PFSK-1 (cell line): ENCODE data around the gene WNT7B.

Experiments
- FOXP2 ChIP-seq: optimal IDR thresholded peaks from 2 replicates; pipeline ENCODE3; 2011; ENCODE audit warnings: borderline replicate concordance, control low read depth, inconsistent platforms; ENCODE audit not compliant: insufficient read depth; ENCODE audit errors: extremely low read length, extremely low read depth
- POLR2AphosphoS5 ChIP-seq: IDR thresholded peaks from 2 replicates; pipeline ENCODE4 v1.6.1; 2012; ENCODE audit warnings: low read depth, mild to moderate bottlenecking, control low read depth, low read length, moderate library complexity
- REST ChIP-seq, 2 experiments: IDR thresholded peaks; 2 replicates each; pipeline versions ENCODE4 v1.6.1 to v1.8.0; 2011 to 2012; ENCODE audit warnings: low read depth in 2 of 2, low read length in 2 of 2, control low read depth in 1 of 2, inconsistent platforms in 1 of 2, mild to moderate bottlenecking in 1 of 2, moderate library complexity in 1 of 2; ENCODE audit not compliant: insufficient read depth in 1 of 2
- SIN3A ChIP-seq: IDR thresholded peaks from 2 replicates; pipeline ENCODE4 v1.6.1; 2012; ENCODE audit warnings: mild to moderate bottlenecking, low read length, moderate library complexity, borderline replicate concordance; ENCODE audit not compliant: insufficient read depth
- TAF1 ChIP-seq: IDR thresholded peaks from 2 replicates; pipeline ENCODE4 v1.6.1; 2012; ENCODE audit warnings: low read length, control low read depth, borderline replicate concordance; ENCODE audit not compliant: insufficient read depth

- TF ChIP-seq TAF1 (no peak), REST (IDR thresholded peaks at IDR 0.05; ENCODE audit: insufficient read depth in 1 of 2, low read depth in 2 of 2, low read length in 2 of 2) (no peak), POLR2AphosphoS5 (no peak), SIN3A (no peak), FOXP2 (no peak)
These were observed 46.0 kb upstream of the WNT7B start for GRCh38 chr22:46022881-46023512.
